Adrenal gland (tissue), 12 donors: ENCODE results near the gene PRDM16. TPM values are rescaled to one million over a fixed set of nuclear protein-coding genes. Genes with fewer than 3 reads are reported as not detected.

Experiments
- DNase-seq, 7 donors: peaks; one replicate each; pipeline ENCODE4 v3.0.0-alpha.2; 2019 to 2020
- H3K27ac ChIP-seq, 5 donors: fragments of 200-600 bp; sonication (generic) in 4 of 5; 1 replicate in 3 of 5; 2 replicates in 2 of 5; pipeline versions ENCODE4 v1.5.1 to v1.8.0; 2016 to 2020; ENCODE audit warnings: mild to moderate bottlenecking in 1 of 5
- H3K27me3 ChIP-seq: fragments of 200-600 bp; 2 replicates; pipeline ENCODE4 v1.8.0; 2021
- H3K36me3 ChIP-seq, 2 donors: fragments of 200-600 bp; replicated peaks in 1 of 2; 1 replicate in 1 of 2; 2 replicates in 1 of 2; pipeline versions ENCODE4 v1.5.1 to v1.8.0; 2018 to 2022
- H3K4me1 ChIP-seq, 2 donors: fragments of 200-600 bp; replicated peaks in 1 of 2; 1 replicate in 1 of 2; 2 replicates in 1 of 2; pipeline versions ENCODE4 v1.5.1 to v1.8.0; 2018 to 2021
- H3K4me3 ChIP-seq, 4 donors: fragments of 200-600 bp; sonication (generic) in 3 of 4; one replicate each; pipeline ENCODE4 v1.5.1; 2016 to 2018
- H3K9me3 ChIP-seq, 3 donors: fragments of 200-600 bp; sonication (generic) in 1 of 3; replicated peaks in 1 of 3; 1 replicate in 2 of 3; 2 replicates in 1 of 3; pipeline versions ENCODE4 v1.5.1 to v1.8.0; 2016 to 2021
- CTCF ChIP-seq, 6 experiments: fragments of 450-650 bp in 4 of 6; fragments of 200-600 bp in 2 of 6; sonication (generic) in 1 of 6; IDR thresholded peaks; 1 replicate in 5 of 6; 2 replicates in 1 of 6; pipeline versions ENCODE4 v1.5.1 to v1.8.0; 2016 to 2021; ENCODE audit warnings: antibody characterized with exemption in 6 of 6, mild to moderate bottlenecking in 2 of 6, moderate library complexity in 1 of 6
- POLR2A ChIP-seq, 2 donors: fragments of 450-650 bp; IDR thresholded peaks; one replicate each; pipeline ENCODE4 v1.6.1; 2017; ENCODE audit warnings: antibody characterized with exemption in 2 of 2, mild to moderate bottlenecking in 2 of 2, moderate library complexity in 1 of 2
- WGBS, 4 donors: extraction: QIAGEN DNeasy Blood & Tissue Kit in 2 of 4; methylation state at CpG; one replicate each; pipeline versions ENCODE4 v1.1.5 to v1.1.7; 2013 to 2017; 5-methylcytosine and 5-hydroxymethylcytosine counted together
- intact Hi-C, 2 donors: fragments of 100-400 bp; cut with DNase I; formaldehyde crosslinking; loops; one replicate each; pipeline versions ENCODE4 v1.14.1 to v1.15.0; 2022 to 2023
- polyA plus RNA-seq, 3 donors: library from polyadenylated mRNA; stranded (reverse); fragments of 200-250 nt in 2 of 3; fragments of 350-450 nt in 1 of 3; fragmentation: Illumina TruSeq in 1 of 3; extraction: RNeasy Lipid Tissue Mini Kit (QIAGEN cat#74804) in 1 of 3; gene quantifications; one replicate each; pipeline ENCODE4 v1.2.3, GENCODE V29; 2013 to 2014
- total RNA-seq, 9 donors: library from RNA; depleted of rRNA in 4 of 9; stranded (reverse); fragments of >200 nt in 4 of 9; fragments of 120-200 nt in 1 of 9; fragmentation: NEBNext Ultra II Directional in 1 of 9; extraction: Animal tissue kit (Norgen Biotek cat#: 25700) in 1 of 9; gene quantifications; one replicate each; pipeline versions ENCODE4 v1.1.0 to v1.2.4, GENCODE V29; 2013 to 2023
- donor health status: healthy with polysubstance abuse.
- donor health status: Bipolar disorder and iron deficiency.
- donor health status: DM: yes; HTN: yes; CAD: no.
- donor health status: DM: no; HTN: no; CAD: no.
- donor health status: DM: no; HTN: no; CAD: no.
- donor health status: DM: yes; HTN: yes; CAD: no.

Gene PRDM16
- total and polyA plus RNA-seq, 12 donors: 0.04 to 2.8 (median 0.61) TPM; not detected in 1

GRCh38 chr1:3330771-3331245 lies 261.8 kb downstream of the PRDM16 start:
- H3K36me3 ChIP-seq: no peaks in the 10 kb centered on the region
- no peaks in the 10 kb centered on the region for H3K27me3 ChIP-seq
- intact Hi-C loops: loop anchor here in 1 of 2 donors (5.0 kb wide), 1 partner anchor 319 kb away; no protein-coding TSS in a partner anchor
- H3K4me1 ChIP-seq: no peaks in the 10 kb centered on the region
- H3K27ac ChIP-seq: no peak overlapping the region
- no peak for TF ChIP-seq CTCF (IDR thresholded peaks at IDR 0.05)
- no peak for TF ChIP-seq POLR2A (IDR thresholded peaks at IDR 0.05)
- WGBS, 4 donors: 60 to 89% (median 78%) methylated on average over 3 to 11 of the region's 11 CpGs
- no peak for DNase-seq
- no peaks in the 10 kb centered on the region for H3K9me3 ChIP-seq
- no peak overlapping the region for H3K4me3 ChIP-seq

DNA sequence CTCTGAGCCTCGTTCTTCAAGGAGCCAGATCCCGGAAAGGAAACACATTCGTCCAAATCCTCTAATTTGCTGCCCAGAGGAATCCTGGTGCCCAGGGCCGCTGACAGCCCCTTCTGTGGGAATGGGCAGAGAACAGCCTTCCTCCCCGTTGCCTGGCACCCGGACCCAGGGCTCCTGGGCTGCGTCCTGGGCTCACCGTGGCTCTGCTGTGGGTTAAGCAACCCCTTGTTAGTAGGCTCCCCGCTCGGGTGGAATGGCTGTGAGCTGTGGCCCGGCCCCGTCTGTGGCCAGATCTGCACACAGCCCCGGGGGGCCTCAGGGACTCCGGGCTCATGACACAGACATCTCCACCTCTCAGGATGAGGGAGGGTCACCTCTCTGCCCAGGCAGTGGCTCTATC lies 262.6 kb downstream of the PRDM16 start:
- no peaks in the 10 kb centered on the region for H3K4me1 ChIP-seq
- H3K9me3 ChIP-seq: no peaks in the 10 kb centered on the region
- 84 to 88% (median 84%) methylated on average over 14 of the region's 14 CpGs; no CpG with 5 or more reads in 1 of the 4 donors for WGBS, 4 donors
- no peak overlapping the region for H3K27ac ChIP-seq
- H3K36me3 ChIP-seq: no peaks in the 10 kb centered on the region
- intact Hi-C loops: loop anchor here in 1 of 2 donors (5.0 kb wide), 1 partner anchor 319 kb away; no protein-coding TSS in a partner anchor
- H3K27me3 ChIP-seq: no peaks in the 10 kb centered on the region
- TF ChIP-seq CTCF (IDR thresholded peaks at IDR 0.05) (no peak), POLR2A (IDR thresholded peaks at IDR 0.05) (no peak)
- H3K4me3 ChIP-seq: no peak overlapping the region
- DNase-seq: no peak

DNA sequence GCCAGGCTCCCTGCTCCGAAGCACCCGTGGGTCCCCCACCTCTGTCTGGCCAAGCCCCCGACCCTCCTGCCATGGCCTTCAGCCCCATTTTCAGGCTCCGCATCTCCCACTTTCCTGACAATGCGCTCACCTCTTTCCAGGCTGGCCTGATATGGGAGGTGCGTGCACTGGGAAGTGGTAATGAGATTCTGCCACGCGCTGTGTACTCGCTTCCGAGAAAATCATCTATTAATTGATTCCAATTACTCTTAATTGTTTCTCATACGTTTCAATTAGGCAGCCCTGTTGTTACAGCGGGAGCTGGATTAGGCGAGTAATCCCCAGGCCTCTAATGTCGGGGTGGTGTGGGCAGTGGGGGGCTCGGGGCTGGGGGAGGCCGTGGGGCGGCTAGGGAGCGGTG lies 263.0 kb downstream of the PRDM16 start:
- WGBS, 4 donors: 87 to 88% (median 88%) methylated on average over 17 to 18 of the region's 18 CpGs
- H3K27ac ChIP-seq: no peak overlapping the region
- no peaks in the 10 kb centered on the region for H3K4me1 ChIP-seq

GRCh38 chr1:3332662-3333061 lies 263.7 kb downstream of the PRDM16 start:
- intact Hi-C loops: loop anchor here in 1 of 2 donors (5.0 kb wide), 1 partner anchor 320 kb away; no protein-coding TSS in a partner anchor
- no peaks in the 10 kb centered on the region for H3K27me3 ChIP-seq
- H3K4me1 ChIP-seq: no peaks in the 10 kb centered on the region
- H3K36me3 ChIP-seq: no peaks in the 10 kb centered on the region
- 84 to 96% (median 86%) methylated on average over 10 of the region's 10 CpGs for WGBS, 4 donors
- DNase-seq: no peak
- TF ChIP-seq POLR2A (IDR thresholded peaks at IDR 0.05) (no peak), CTCF (IDR thresholded peaks at IDR 0.05) (no peak)
- H3K9me3 ChIP-seq: no peaks in the 10 kb centered on the region
- H3K4me3 ChIP-seq: no peak overlapping the region
- H3K27ac ChIP-seq: no peak overlapping the region

More for the DNA sequence above, 263.0 kb downstream of the PRDM16 start:
- Histone ChIP-seq H3K27me3 (no peaks in the 10 kb centered on the region), H3K9me3 (no peaks in the 10 kb centered on the region), H3K4me3 (no peak overlapping the region), H3K36me3 (no peaks in the 10 kb centered on the region)
- intact Hi-C loops: loop anchor here in 1 of 2 donors (5.0 kb wide), 1 partner anchor 320 kb away; no protein-coding TSS in a partner anchor
- no peak for DNase-seq
- no peak for TF ChIP-seq POLR2A (IDR thresholded peaks at IDR 0.05)
- no peak for TF ChIP-seq CTCF (IDR thresholded peaks at IDR 0.05)
